Measurements from ENCODE around the gene STARD13.

Gene STARD13

DNA sequence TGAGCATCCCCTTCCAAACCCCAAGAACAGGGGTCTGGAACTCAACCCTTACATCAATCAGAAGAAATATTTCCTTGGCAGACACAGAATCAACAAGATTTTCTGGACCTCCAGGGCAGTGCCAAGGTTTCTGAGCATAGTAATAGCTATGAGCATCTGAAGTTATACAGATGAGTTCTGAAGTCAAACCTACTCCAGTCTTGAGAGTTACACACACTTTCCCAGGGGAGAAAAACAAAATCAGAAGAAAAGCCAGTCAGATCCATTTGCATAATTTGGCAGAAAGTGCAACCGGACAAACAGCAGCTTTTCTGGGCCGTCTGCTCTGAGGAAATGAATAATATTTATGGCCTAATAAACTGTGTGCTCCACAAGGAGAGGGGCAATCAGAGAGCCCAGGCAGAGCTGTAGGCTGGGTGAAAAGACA, 176.3 kb downstream of the STARD13 start:
- DNase-seq = no peak

GRCh38 chr13:33108620-33109019, 176.9 kb downstream of the STARD13 start:
- no peak for DNase-seq

GRCh38 chr13:33107361-33107760, 178.2 kb downstream of the STARD13 start:
- no peak for DNase-seq

GRCh38 chr13:33106656-33107360, 178.7 kb downstream of the STARD13 start:
- no peak for DNase-seq

- no peak for DNase-seq
These were observed 180.1 kb downstream of the STARD13 start for GRCh38 chr13:33105387-33106005.

- no peak for DNase-seq
These were observed 182.1 kb downstream of the STARD13 start for GRCh38 chr13:33103457-33103856.

DNA sequence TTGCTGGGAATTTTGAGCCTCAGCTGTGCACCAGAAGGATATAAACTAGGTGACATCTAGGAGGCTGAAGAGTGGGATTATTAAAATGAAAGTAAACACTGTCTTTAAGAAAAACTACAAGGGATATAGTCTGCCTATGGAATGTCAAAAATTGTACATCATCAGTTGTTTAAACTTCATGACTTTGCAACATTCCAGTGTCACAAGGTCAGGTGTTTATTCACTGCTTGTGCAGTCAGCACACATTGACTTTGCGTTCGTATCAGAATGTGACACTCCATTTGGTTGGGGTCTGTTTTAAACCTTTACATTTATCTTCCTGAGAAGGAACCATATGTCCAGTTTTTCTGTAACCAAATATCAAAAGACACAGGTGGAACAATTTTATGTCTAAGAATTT, 183.7 kb downstream of the STARD13 start:
- DNase-seq = no peak

- no peak for DNase-seq
These were observed 184.7 kb downstream of the STARD13 start for GRCh38 chr13:33100886-33101285.

DNA sequence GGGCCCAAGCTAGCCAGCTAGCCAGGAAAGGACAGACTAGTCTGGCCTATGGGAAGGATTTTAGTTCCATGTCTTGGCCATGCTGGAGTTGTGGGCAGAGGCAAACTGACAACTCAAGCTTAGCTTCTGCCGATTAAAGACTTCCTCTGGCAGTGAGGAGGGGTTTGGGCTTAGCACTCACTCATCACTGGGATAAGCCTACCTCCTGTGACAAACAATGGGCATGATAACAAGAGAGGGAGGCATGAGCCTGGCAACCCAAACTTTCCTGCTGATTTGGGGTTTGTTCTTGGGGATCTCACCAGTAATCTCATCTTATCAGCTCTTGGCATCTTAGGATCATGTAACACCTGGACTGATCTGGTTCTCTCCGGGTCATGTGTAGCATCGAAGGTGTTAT, 185.7 kb downstream of the STARD13 start:
- no peak for DNase-seq

- no peak for DNase-seq
These were observed 188.5 kb downstream of the STARD13 start for GRCh38 chr13:33096886-33097605.

DNA sequence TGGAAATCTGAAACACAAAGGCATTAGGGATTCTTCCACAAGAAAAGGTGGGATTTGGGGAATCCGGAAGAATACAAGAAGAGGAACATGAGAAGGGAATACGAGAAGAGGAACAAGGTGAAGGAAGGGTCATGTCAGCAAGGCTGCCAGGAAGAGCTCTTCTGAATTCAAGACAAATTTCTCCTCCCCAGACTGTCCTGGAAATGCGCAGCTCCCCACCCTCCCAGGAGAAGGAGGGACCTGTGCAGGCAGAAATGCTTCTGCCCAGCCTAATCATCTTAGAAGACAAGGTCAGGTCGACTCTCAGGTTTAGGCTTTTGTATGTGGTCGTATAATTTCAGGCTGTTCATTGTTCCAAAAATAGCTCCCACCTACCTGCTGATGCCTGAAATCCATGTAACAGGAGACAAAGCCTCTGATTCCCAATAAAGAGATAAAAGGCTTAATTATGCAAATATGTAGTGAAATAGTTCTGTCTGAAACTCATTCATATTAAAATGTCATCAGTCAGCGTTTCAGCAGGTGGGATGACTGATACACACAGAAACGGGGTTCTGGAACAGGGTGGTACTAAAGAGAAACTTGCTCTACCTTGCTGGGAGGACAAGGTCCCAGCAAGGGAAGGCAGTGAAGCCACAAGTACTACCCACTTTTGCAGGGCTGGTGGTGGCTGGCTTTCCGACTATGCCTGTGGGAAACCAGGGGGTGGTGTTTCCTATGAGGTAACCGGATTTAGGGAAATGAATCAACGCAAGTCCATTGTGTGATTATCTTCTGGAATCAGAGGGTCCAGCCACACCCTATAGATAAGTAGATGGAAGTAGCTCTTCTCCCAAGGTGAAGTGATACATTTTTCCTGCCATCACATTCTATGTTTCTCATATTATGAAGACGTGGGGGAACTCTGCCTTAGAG, 193.2 kb downstream of the STARD13 start:
- no peak for DNase-seq

DNA sequence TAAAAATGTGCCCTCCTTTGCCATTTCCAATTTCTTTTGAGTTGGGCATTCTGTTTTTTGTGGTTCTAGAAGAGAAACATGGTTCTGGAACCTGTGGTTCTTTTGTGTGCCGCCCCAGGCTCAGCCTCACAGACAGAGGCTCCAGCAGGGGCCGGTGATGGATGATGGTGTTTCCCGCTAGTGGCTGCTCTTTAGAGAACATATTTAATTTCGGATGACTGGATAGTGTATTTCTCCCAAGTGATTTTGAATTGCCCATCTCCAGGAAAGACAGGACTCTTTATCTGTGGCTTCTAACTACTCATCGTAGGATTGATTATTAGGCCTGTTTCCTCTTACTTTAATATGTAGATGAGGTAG, 194.2 kb downstream of the STARD13 start:
- no peak for DNase-seq

DNA sequence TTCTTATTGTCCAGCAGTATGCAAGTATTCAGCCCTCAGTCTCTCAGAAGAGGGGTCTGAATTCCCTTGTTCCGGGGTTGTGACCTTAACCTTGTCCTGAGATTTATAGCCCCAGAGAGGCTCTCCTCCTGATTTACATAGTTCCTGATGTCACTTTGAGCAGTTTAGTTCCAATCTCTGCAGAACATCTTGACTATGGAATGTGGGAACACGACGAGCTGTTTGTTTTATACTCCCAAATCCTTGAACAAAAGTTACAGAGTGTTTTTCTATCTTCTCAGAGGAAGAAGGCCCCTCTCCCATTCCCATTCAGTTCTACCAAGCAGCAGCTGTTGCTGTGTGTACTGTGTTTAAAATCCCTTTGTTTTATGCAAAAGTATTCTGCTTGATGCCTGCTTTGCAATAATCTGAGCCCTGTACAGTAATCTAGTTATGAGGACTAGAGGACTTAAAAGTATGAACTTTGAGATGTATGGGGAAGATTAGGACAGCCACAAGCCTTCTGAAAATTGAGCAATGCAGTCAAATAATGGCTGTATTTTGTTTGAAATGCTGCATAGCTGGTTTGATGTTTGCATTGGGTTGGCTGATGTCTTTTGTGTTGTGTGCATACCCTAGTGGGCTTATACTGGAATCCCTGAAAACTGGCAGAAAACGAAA, 194.7 kb downstream of the STARD13 start:
- DNase-seq = no peak

GRCh38 chr13:33089311-33089710, 196.2 kb downstream of the STARD13 start:
- DNase-seq = no peak

DNA sequence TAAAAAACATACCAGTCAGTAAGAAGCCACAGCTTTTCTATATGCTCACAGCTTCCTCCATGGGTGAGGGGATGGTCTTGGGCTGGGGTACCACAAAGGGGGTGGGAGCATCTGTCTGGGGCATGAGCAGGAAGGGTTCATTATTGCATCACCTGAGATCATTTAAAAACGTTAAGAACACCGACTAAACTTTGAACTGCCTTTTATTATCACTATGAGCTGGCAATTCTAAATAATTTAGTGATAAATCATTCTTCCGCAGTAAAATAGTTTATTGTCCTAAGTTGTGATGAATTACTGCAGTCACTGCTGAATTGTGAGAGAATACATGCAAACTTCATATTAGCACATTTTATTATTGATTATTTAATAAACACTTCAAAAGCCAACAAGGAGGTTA, 197.8 kb downstream of the STARD13 start:
- no peak for DNase-seq

DNA sequence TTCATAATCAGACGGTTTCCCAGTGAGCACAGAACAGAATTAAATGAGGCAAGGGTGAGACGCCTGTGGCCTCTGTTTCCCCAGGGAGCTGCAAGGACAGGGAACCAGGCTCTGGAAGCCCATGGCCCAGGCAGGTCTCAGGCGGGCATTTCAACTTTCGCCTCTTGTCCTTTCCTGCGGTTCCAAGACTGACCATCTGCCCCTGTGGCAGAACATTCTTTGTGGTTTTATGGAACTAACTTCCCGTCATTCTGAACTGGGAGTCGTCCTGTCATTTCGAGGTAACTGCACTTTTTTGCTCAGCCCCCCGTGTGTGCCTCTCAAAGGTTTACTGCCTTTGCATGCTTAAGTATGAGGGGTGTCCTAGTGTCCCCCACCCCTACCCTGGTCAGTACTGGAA, 198.5 kb downstream of the STARD13 start:
- no peak for DNase-seq

- no peak for DNase-seq
These were observed 202.5 kb downstream of the STARD13 start for GRCh38 chr13:33083054-33083453.

- no peak for DNase-seq
These were observed 203.9 kb downstream of the STARD13 start for GRCh38 chr13:33081666-33082065.

DNA sequence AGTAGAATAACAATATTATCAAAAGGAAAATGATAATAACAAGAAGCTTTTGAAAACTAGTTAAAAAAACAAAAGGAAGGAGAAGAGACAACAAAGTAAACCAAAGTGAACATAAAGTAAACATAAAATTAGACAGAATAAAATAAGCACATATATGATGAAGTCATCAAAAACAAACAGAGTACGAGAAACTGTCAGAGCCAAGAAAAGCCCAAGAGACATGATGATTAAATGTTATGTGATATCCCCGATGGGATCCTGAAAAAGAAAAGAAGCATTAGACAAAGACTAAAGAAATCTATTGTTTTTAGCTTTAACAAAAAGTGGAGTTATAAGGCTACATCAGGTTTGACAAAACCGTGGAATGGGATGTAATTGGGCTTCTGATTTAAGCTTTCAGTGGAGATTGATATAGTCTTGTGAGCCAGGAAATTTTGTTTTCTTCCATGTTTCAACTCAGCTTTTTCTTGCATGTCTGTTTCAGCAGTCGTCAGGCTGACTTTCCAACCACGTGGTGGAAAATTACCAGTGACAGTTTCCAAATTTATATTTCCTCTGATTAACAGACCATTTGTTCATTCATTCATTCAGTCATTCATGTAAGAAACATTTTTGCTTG, 204.5 kb downstream of the STARD13 start:
- no peak for DNase-seq

GRCh38 chr13:33079960-33080359, 205.6 kb downstream of the STARD13 start:
- no peak for DNase-seq

DNA sequence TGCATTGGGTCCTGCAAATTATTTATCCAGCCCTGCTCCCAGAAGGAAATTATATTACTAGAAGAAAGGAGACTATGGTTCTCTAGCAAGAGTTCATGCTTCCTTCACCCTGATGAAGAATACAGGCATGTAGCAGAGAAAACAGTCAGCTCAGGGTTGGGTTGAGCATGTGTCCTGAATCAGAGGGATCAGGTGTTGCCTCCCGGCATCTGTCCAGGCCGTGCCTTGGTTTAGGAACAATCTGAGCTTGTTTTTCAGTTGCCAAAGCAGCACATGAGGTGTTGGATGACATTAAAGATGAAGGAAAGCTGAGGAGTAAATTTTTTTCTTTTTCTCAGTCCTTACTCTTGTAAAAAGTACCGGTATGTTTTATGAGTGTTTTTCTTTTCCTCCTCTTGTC, 207.3 kb downstream of the STARD13 start:
- DNase-seq = no peak
